ENCODE results near the gene CCDC93. TPM values are rescaled to one million over a fixed set of nuclear protein-coding genes. Genes with fewer than 3 reads are reported as not detected.

CCDC93 gene
- polyA plus RNA-seq, 12 donors = 20.2 to 52.1 (median 31.1) TPM; not detected in 1

GRCh38 chr2:117917223-117917917, 96.5 kb downstream of the CCDC93 start:
- DNase-seq = no peak

- no peak for DNase-seq
Observed at GRCh38 chr2:117902933-117903332, 110.9 kb downstream of the CCDC93 start.

DNA sequence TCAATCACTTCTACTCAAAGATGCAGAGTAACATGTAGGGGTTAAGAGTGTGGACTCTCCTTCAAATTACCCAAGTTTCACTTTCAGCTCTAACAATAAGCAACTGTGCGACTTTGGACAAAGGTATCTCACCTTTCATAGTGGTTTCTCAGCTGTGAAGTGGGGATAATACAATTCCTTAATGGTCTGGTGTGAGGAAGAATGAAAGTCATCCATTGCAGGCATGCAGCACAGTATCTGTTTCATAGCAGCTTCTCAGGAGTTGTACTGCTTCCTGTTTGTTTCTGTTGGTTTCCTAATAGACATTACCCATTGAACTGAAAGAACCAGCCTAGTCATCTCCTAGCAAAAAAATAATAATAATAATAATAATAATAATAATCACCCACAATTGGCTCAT, 125.0 kb downstream of the CCDC93 start:
- no peak for DNase-seq

- no peak for DNase-seq
Observed at GRCh38 chr2:117885308-117885707, 128.6 kb downstream of the CCDC93 start.

DNA sequence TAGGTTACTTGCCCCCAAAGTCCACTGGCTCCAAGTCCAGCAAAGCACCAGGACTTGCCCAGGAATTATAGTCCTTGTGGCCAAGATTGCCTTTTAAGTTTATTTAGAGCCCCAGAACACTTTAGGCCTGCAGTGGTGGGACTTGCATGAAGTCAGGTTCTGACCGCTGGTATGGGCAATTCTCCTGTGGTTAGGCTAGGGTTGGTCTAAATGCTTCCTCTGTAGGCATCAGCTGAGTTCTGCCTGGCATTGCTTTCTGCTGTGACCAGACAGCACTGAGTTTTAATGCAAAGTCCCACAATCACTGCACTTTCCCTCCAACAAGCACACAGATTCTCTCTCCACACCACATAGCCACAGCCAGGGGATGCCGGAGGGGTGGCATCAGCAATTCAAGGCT, 134.9 kb downstream of the CCDC93 start:
- no peak for DNase-seq

GRCh38 chr2:117875786-117876185, 138.1 kb downstream of the CCDC93 start:
- no peak for DNase-seq

Other genes starting within 250 kb of the CCDC93 start
- 10 to 100 TPM in 11 of 12 donors, not detected in 1; 45.1 to 69.8 (median 52.7) TPM for gene DDX18, start 199.4 kb downstream of the CCDC93 start, polyA plus RNA-seq (ENCODE audit: insufficient read length in 12 of 12)
- gene INSIG2, start 74.4 kb upstream of the CCDC93 start, polyA plus RNA-seq (ENCODE audit: insufficient read length in 12 of 12) = 10 to 100 TPM in 11 of 12 donors, not detected in 1; 15.5 to 34.0 (median 21.7) TPM

Data from muscle of arm (tissue), 12 donors.